HG03280 (cell line): Measurements from ENCODE around the gene TEPSIN.

ENCODE experiments used
- ATAC-seq: cut with Tn5 transposase; IDR thresholded peaks from one replicate; pipeline ENCODE4 v1.9.1; 2021; ENCODE audit warnings: mild to moderate bottlenecking, moderate library complexity; ENCODE audit not compliant: unreplicated experiment

Gene TEPSIN

DNA sequence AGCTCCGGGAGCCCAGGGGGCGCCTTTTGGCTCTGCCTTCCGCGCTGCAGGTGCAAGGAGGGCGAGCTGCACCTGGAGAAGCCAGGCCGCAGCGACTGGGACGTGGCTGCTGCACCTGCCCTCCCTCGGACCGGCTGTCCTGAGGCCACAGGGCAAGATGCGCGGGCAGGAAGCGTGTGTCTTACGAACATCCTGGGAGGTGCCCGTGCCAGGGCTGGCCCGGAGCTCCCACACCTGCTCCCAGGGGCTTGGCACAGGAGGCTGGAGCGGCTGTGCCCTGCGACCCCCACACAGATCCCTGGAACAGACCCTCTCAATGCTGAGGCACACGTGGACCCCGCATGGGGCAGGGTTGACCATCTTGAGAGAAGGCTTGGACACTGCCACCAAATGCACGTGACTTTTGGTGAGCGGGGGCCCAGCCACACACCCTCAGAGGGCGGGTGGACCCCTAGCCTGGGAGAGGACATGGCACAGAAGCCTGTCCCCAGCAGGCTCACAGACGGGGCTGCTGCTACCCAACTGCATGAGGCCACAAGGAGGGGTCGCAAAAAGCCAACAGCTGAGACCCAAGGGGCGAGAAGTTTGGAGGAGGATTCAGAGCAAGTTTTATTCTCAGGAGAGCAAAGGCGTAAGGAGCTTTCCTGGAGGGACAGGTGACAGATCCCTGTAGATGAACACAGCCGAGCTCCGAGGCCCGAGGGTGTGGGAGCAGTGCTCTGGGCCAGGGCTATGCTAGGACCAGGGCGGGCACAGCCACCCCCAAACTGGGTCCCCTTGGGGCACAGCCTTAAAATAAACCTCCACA, 11.6 kb upstream of the TEPSIN start:
- no peak for ATAC-seq

DNA sequence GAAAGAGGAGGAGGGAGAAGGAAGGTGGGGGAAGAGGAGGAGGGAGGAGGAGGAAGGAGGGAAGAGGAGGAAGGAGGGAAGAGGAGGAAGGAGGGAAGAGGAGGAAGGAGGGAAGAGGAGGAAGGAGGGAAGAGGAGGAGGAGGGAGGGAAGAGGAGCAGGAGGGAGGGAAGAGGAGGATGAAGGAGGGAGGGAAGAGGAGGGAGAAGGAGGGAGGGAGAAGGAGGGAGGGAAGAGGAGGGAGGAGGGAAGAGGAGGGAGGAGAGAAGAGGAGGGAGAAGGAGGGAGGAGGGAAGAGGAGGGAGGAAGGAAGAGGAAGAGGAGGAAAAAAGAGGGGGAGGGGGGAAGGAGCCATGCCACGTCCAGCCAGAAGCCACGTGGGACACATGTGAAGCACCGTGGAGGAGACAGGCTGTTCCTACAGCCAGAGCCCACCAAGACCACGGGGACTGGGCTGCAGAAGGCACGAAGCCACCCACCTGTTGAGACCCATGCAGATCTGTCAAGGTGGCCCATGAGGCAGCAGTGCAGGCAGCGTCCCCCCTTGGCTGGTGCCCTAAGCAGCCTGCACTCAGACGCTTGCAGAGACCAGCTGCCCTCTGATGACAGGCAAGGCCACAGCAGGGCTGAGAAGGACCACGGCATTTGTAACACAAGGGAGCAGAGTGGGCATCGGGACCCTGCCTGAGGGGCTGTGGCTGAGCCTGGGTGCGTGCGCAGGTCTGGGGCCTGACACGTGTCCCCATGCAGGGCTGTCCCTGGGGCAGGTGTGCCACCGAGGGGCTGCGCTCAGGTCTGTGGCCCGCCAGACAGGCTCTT, 10.6 kb upstream of the TEPSIN start:
- no peak for ATAC-seq

- no peak for ATAC-seq
Measured at GRCh38 chr17:81248649-81249048, 9.8 kb upstream of the TEPSIN start.

GRCh38 chr17:81247339-81247990, 8.6 kb upstream of the TEPSIN start:
- ATAC-seq, result no peak

- no peak for ATAC-seq
Measured at GRCh38 chr17:81246679-81247338, 8.0 kb upstream of the TEPSIN start.

- no peak for ATAC-seq
Measured at GRCh38 chr17:81246343-81246670, 7.5 kb upstream of the TEPSIN start.

DNA sequence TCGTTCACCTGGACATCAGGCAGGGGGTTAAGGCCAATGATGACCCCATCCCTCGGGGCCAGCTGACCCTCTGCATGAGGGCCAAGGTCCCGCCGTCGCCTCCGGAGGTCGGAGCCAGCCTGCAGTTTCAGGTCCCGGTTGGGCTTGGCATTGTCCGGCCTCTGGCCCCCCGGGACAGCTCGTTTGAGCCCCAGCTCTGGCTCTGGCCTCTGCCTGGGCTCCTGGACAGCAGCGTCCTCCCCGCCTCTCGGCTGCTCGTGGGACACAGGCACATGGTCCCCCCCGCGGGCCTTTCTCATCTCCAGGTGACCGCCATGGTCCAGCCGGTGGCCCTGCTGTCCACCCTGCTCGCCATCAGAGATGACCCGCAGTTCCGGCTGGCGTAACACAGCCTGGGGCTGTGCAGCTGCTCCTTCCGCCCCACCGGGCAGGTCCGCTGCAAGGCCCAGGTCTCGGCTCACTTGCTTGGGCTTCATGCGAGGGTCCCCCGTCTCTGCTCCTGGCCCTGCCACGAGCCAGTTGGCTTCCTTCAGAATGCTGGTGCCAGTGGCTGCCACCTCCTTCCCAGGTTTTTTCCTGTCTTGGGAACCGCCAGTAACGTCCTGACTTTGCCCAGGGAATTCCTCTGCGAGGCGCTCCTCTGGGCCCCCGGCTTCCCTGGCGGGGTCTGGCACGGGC, 6.9 kb upstream of the TEPSIN start:
- ATAC-seq, result no peak

DNA sequence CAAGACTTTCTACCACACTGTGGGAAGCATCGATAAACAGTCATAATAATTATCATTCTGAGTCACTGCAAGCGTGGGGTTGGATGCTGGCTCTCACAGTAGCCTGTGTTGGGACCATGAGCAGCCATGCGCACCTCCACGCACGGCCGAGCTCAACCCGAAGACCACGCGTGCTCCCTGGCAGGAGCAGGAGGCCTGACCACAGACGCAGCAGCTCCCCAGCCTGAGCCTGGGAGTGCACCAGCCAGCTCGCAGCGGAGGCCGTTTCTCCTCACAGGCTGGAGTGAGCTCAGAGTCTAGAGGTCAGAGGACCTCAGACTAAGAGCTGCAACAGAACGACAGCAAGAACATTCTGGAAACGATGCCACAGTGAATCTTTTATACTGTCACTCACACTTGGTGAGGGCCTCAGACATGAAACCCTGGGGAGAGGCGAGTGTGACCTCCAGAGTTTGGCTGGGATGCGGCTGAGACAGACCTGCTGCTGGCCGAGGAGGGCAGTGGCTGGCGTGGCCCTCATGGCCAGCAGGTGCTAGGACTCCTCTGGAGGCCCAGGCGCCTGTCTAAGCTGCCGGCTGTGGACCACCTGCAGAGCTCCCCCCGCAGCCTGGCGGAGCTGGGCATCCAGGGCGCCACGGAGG, 6.3 kb upstream of the TEPSIN start:
- no peak for ATAC-seq

DNA sequence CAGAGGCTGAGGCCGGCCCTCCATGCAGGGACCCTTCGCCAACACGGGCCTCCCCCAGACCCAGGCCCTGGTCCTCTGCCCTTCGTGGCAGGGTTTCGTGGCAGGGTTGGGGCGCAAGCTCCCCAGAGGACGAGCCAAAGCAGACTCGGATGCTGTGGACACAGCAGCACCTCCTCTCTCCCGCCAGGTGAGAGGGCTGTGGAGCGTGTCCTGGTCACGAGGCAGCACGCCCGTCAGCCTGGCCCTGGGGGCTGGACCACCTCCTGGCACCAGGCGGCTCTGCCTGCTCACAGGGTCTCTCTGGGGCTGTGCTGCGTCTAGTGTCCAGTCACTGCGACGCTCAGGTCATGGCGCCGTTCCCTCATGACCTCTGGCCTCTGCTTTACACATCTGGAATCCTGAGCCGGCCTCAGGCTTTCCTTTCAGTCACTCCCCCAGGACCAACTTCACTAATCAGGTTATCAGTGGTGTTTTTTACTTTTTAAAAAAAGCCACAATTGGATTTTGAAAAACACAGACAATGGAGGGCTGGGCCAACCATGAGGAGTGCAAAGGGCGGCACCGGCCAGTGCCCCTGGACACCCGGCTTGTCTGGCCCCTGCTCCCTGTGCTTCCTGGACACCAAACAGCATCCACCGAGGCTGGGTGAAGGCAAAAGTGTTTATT, 5.6 kb upstream of the TEPSIN start:
- no peak for ATAC-seq

GRCh38 chr17:81243333-81243664, 4.4 kb upstream of the TEPSIN start:
- no peak for ATAC-seq

DNA sequence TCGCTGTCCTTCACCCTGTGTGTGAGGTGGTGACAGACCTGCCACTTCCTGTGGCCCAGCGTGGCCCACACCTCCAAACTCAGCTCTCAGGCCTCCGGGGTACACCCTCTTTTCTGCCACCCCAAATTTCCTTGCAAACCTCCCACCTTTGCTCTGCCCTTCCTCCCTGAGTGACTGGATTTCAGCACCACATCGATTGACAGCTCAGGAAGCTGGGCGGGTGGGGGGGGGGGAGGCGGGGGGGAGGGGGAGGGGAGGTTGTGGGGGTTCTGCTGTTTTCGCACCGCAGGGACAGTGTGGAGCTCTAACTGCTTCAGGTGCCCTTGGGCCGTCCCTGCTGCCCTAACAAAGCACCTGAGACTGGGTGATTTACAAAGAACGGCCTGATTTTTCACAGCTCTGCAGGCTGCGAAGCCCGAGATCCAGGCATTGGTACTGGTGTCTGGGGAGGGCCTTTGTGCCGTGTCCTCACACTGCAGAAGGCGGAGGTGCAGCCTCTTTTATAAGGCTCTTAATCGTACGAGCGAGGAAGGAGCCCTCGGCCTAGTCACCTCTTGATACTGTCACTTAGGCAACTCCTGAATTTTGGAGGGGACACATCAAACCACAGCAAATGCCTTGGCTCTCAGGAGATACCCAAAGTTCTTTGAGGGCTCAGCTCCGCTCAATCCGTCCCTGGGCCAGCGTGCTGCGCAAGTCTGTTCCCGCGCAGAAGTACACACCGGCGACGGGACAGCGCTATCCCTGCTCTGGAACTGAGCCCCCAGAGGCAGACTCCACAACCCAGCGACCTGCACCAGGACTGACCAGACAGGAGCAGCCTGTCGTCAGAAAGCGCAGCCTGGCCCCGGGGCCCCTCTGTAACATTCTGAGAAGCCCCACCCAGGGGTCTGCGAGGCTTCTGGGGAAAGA, 3.8 kb upstream of the TEPSIN start:
- no peak for ATAC-seq

DNA sequence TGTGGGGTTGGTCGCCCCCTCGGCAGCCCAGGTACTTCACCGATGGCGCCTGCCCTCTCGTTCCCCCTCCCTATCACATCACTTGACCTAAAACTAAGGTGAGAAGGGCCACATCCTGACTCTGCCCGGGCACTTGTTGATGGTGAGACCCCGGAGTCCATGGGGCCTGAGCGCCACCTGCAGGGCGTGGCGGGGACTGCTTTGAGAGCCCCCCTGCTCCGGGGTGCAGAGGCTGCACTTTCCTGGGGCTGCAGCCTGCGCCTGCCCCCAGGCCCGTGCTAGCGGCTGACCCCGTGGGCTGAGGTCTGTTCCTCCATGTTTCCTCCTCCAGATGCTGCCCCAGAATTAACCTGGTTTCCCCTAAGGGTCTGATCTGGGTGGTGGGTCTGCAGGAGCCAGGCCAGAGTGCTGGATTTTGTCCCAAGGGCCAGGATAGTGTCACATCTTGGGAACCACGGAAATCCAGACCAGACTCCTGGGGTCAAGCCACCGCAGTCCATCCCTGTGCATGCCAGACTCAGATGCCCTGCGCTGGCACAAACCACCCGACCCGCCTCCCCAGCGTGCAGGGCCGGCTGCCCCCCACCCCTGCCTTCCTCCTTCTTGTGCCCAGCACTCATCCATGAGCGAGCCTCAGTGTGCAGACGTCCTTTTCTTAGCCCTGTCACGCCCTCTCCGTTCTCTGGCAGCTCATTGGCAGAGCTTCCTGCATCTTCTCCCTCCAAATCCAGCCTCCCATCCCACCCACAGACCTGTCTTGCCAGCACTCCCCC, 3.0 kb upstream of the TEPSIN start:
- no peak for ATAC-seq

- no peak for ATAC-seq
Measured at GRCh38 chr17:81241203-81241602, 2.3 kb upstream of the TEPSIN start.

DNA sequence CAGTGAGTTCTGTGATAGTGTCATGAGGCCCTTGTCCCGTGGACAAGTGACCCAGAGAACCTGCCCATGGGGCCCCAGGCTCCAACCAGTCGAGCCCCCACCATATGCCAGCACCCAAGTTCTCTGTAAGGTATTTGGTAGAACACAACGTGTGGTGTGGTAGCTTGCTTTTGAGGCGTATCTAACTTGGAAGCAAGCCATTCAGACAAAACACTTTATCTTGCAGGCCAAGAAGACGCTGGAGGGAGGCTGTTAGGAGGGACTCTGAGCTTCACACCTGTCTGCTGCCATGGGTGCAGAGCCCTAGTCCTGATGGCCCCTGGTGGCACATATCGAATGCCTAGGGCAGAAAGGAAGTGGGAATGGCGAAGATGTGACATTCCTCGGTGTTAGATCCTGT, 1.9 kb upstream of the TEPSIN start:
- ATAC-seq, result no peak

- no peak for ATAC-seq
Measured at GRCh38 chr17:81239714-81240555, 1.1 kb upstream of the TEPSIN start.

DNA sequence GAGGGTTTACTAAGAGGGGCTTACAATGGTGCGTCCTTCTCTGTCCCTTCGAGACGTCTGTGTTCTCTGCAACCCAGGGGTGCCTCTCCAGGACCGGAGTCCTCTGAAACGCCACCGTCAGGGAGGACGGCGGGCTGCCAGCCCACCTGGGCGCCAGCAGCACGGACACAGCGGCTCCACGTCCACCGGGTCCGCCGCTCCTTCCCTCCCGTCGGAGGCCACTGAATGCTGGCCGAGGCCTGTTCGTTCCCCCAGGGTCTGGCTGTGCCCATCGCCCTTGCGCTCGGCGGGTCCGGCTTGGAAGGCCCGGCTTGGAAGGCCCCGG, 403 bp downstream of the TEPSIN start:
- no peak for ATAC-seq
